HL-60 (cell line): ENCODE measurements around the gene SLC40A1.

Experiments used
- CTCF ChIP-seq: IDR thresholded peaks from one replicate; pipeline ENCODE4 v1.5.1; 2011; ENCODE audit warnings: low read length, control low read depth, inconsistent platforms; ENCODE audit not compliant: insufficient read depth
- POLR2AphosphoS5 ChIP-seq: IDR thresholded peaks from 2 replicates; pipeline ENCODE4 v1.6.1; 2012; ENCODE audit warnings: low read depth
- REST ChIP-seq: IDR thresholded peaks from 2 replicates; pipeline ENCODE4 v1.6.1; 2012; ENCODE audit warnings: low read depth; ENCODE audit not compliant: insufficient replicate concordance

GRCh38 chr2:189541591-189541990 lies 39.0 kb downstream of the SLC40A1 start:
- TF ChIP-seq CTCF (no peak), POLR2AphosphoS5 (no peak), REST (no peak)
